OCI-LY1 (cell line): ENCODE results near the gene SPATA17.

Source experiments
- H2AFZ ChIP-seq: fragments of 200-600 bp; sonication (generic), shearing (Covaris generic); 2 replicates; pipeline ENCODE4 v1.6.0; 2014; ENCODE audit warnings: antibody characterized with exemption, mild to moderate bottlenecking, low read length
- H3F3A ChIP-seq: fragments of 200-600 bp; sonication (generic), shearing (Covaris generic); 2 replicates; pipeline ENCODE4 v1.6.0; 2014; ENCODE audit warnings: mild to moderate bottlenecking, antibody characterized with exemption, low read length, moderate library complexity; ENCODE audit not compliant: insufficient read depth
- H3K27ac ChIP-seq: fragments of 200-600 bp; sonication (generic); 2 replicates; pipeline ENCODE4 v1.5.1; 2014; ENCODE audit warnings: low read length, mixed run types, mild to moderate bottlenecking, low read depth; ENCODE audit not compliant: poor library complexity, severe bottlenecking
- H3K27me3 ChIP-seq: fragments of 200-600 bp; sonication (generic); 2 replicates; pipeline ENCODE4 v1.6.0; 2014; ENCODE audit warnings: antibody characterized with exemption, mild to moderate bottlenecking, low read length, moderate library complexity; ENCODE audit not compliant: insufficient read depth
- H3K36me3 ChIP-seq: fragments of 200-600 bp; sonication (generic); 2 replicates; pipeline ENCODE4 v1.6.1; 2014; ENCODE audit warnings: mild to moderate bottlenecking, antibody characterized with exemption, low read length, moderate library complexity, mixed read lengths; ENCODE audit not compliant: insufficient read depth
- H3K4me1 ChIP-seq: fragments of 200-600 bp; sonication (generic); 2 replicates; pipeline ENCODE4 v1.5.1; 2014; ENCODE audit warnings: mild to moderate bottlenecking, low read length, moderate library complexity; ENCODE audit not compliant: insufficient read depth, severe bottlenecking
- H3K4me2 ChIP-seq: fragments of 200-600 bp; sonication (generic), shearing (Covaris generic); 2 replicates; pipeline ENCODE4 v1.6.1; 2014; ENCODE audit warnings: low read length
- H3K4me3 ChIP-seq: fragments of 200-600 bp; sonication (generic); 2 replicates; pipeline ENCODE4 v1.5.1; 2014; ENCODE audit warnings: low read length, low read depth, mild to moderate bottlenecking, mixed read lengths; ENCODE audit not compliant: poor library complexity, severe bottlenecking
- H3K79me2 ChIP-seq: fragments of 200-600 bp; shearing (Covaris generic); 2 replicates; pipeline ENCODE4 v1.6.1; 2016; ENCODE audit warnings: mixed run types, low read length, mixed read lengths; ENCODE audit not compliant: insufficient read depth
- H3K9ac ChIP-seq: fragments of 200-600 bp; sonication (generic), shearing (Covaris generic); 2 replicates; pipeline ENCODE4 v1.6.1; 2014; ENCODE audit warnings: mild to moderate bottlenecking, low read length, mixed read lengths
- H3K9me2 ChIP-seq: fragments of 200-600 bp; sonication (generic), shearing (Covaris generic); 2 replicates; pipeline ENCODE4 v1.6.1; 2014; ENCODE audit warnings: low read depth, mild to moderate bottlenecking, low read length, mixed read lengths
- H3K9me3 ChIP-seq: fragments of 200-600 bp; shearing (Covaris generic); 2 replicates; pipeline ENCODE4 v1.6.1; 2014; ENCODE audit warnings: low read length, mixed read lengths
- H4K20me1 ChIP-seq: fragments of 200-600 bp; sonication (generic), shearing (Covaris generic); 2 replicates; pipeline ENCODE4 v1.6.0; 2016; ENCODE audit warnings: mild to moderate bottlenecking, low read length; ENCODE audit not compliant: insufficient read depth
- EZH2 ChIP-seq: fragments of 200-600 bp; sonication (generic), shearing (Covaris generic); IDR thresholded peaks from 2 replicates; pipeline ENCODE4 v1.8.0; 2017; ENCODE audit warnings: borderline replicate concordance, mixed run types, mild to moderate bottlenecking, antibody characterized with exemption, low read length, moderate library complexity, mixed read lengths
- TF ChIP-seq, protein P1 (sequence below): fragments of 200-600 bp; sonication (generic), shearing (Covaris generic); IDR thresholded peaks from 2 replicates; pipeline ENCODE4 v1.5.1; 2017; ENCODE audit warnings: mild to moderate bottlenecking, antibody characterized with exemption, low read length, moderate library complexity, mixed read lengths

The SPATA17 gene

DNA sequence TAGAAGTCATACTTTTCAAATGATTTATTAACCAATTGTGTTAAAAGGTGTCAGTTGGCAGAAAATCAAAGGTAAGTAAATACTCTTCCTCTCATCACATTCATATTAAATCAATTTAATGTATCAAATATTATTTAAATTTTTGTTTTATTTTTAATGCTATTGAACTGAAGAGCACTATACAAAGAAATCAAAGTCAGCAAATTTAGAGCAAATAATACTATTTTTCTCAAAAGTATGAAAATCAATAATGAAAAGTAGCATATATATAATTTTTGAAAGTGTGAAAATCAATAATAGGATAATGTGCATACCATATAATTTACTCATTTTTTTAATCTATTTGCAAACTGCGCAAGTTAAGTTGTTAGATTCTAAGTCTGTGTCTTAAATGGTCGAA lies 181.0 kb downstream of the SPATA17 start:
- no peaks in the 10 kb centered on the region for H3K36me3 ChIP-seq
- no peaks in the 10 kb centered on the region for H4K20me1 ChIP-seq
- H3F3A ChIP-seq, result no peaks in the 10 kb centered on the region

DNA sequence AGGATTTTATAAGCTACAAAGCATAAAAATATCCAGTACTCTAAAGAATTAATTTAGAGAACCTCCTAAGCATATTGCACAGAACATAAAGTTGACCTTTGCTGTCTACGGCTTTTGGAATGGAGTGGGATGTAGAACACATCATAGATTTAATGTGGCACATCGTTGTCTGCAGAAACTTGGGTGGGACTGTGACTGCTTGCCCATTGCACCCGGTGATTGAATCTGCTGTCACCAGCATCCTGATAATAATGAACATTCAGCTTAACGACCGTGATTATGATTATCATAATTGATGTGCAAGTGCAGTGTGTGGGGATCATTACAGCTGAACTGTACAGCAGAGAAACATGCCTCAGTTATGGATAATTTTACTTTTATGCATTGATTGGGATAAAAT lies 181.9 kb downstream of the SPATA17 start:
- Histone ChIP-seq H3K27me3 (no peaks in the 10 kb centered on the region), H3K27ac (no peak overlapping the region), H3K9me2 (no peaks in the 10 kb centered on the region), H2AFZ (no peak overlapping the region), H3K9ac (no peak overlapping the region), H3K79me2 (no peaks in the 10 kb centered on the region), H3K9me3 (no peaks in the 10 kb centered on the region), H3K4me3 (no peak overlapping the region), H3K36me3 (no peaks in the 10 kb centered on the region), H3F3A (no peaks in the 10 kb centered on the region), H4K20me1 (no peaks in the 10 kb centered on the region), H3K4me2 (no peak overlapping the region), H3K4me1 (no peaks in the 10 kb centered on the region)
- TF ChIP-seq EZH2, result no peak
- TF ChIP-seq, protein P1, sequence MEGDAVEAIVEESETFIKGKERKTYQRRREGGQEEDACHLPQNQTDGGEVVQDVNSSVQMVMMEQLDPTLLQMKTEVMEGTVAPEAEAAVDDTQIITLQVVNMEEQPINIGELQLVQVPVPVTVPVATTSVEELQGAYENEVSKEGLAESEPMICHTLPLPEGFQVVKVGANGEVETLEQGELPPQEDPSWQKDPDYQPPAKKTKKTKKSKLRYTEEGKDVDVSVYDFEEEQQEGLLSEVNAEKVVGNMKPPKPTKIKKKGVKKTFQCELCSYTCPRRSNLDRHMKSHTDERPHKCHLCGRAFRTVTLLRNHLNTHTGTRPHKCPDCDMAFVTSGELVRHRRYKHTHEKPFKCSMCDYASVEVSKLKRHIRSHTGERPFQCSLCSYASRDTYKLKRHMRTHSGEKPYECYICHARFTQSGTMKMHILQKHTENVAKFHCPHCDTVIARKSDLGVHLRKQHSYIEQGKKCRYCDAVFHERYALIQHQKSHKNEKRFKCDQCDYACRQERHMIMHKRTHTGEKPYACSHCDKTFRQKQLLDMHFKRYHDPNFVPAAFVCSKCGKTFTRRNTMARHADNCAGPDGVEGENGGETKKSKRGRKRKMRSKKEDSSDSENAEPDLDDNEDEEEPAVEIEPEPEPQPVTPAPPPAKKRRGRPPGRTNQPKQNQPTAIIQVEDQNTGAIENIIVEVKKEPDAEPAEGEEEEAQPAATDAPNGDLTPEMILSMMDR, result no peak

More for the DNA sequence above, 181.0 kb downstream of the SPATA17 start:
- Histone ChIP-seq H3K79me2 (no peaks in the 10 kb centered on the region), H2AFZ (no peak overlapping the region), H3K9me2 (no peaks in the 10 kb centered on the region), H3K4me3 (no peak overlapping the region), H3K9ac (no peak overlapping the region), H3K9me3 (no peaks in the 10 kb centered on the region), H3K27ac (no peak overlapping the region), H3K27me3 (no peaks in the 10 kb centered on the region), H3K4me1 (no peaks in the 10 kb centered on the region), H3K4me2 (no peak overlapping the region)
- no peak for TF ChIP-seq EZH2

DNA sequence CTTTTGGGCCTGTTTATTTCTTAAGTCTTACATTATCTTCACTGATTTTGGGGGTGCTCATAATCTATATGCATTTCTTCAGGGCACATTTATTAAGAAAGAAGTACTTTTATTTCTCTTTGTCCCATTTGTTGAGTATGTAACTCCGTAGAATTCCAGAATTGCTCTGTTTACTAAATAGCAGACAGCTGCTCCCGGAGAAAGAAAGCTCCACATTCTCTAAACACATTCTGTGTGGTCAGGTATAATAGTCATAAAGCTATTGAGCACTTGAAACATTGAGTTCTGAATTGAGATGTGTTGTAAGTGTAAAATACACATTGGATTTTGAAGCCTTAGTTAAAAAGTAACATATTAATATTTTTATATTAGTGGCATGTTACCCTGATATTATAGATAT lies 206.5 kb downstream of the SPATA17 start:
- TF ChIP-seq EZH2, result no peak
- TF ChIP-seq, protein P1, result no peak
- no peaks in the 10 kb centered on the region for H3F3A ChIP-seq
- no peak overlapping the region for H3K9ac ChIP-seq
- no peaks in the 10 kb centered on the region for H3K36me3 ChIP-seq
- no peaks in the 10 kb centered on the region for H3K9me3 ChIP-seq
- no peak overlapping the region for H2AFZ ChIP-seq
- H3K4me2 ChIP-seq, result no peak overlapping the region
- no peak overlapping the region for H3K4me3 ChIP-seq
- no peak overlapping the region for H3K27ac ChIP-seq
- no peaks in the 10 kb centered on the region for H3K4me1 ChIP-seq
- no peaks in the 10 kb centered on the region for H4K20me1 ChIP-seq
- no peaks in the 10 kb centered on the region for H3K79me2 ChIP-seq
- no peaks in the 10 kb centered on the region for H3K9me2 ChIP-seq
- no peaks in the 10 kb centered on the region for H3K27me3 ChIP-seq

DNA sequence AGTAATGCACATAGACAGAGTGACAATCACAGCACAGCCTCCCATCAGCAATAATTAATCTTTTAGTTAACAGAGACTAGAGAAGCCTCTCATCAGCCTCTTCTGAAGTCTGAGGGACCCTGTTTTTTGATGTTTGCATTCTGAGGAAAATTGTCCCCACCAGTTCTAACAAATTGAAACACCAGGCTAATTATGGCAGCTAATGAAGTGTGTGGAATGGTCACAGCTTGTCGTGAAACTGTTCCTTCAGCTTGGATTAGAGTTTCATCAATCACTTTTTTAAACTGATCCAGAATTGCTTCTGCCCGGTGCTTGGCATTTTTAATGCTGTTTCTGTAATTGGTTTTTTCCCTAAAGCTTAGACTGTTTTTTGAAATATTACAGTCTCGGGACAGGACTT lies 208.0 kb downstream of the SPATA17 start:
- Histone ChIP-seq H3K9me2 (no peaks in the 10 kb centered on the region), H3K27ac (no peak overlapping the region)

More for the DNA sequence above, 208.0 kb downstream of the SPATA17 start:
- H3K36me3 ChIP-seq, result no peaks in the 10 kb centered on the region
- H3K27me3 ChIP-seq, result no peaks in the 10 kb centered on the region
- no peaks in the 10 kb centered on the region for H3K79me2 ChIP-seq
- TF ChIP-seq, protein P1, result no peak
- H3K4me2 ChIP-seq, result no peak overlapping the region
- H4K20me1 ChIP-seq, result no peaks in the 10 kb centered on the region
- H3K4me3 ChIP-seq, result no peak overlapping the region
- no peaks in the 10 kb centered on the region for H3K4me1 ChIP-seq
- no peaks in the 10 kb centered on the region for H3K9me3 ChIP-seq
- H3K9ac ChIP-seq, result no peak overlapping the region
- no peaks in the 10 kb centered on the region for H3F3A ChIP-seq
- no peak overlapping the region for H2AFZ ChIP-seq
